Ishikawa (cell line): ENCODE data around the gene NUB1.

Experiments
- EGR1 ChIP-seq: IDR thresholded peaks from 2 replicates; pipeline ENCODE4 v1.6.1; 2012
- EP300 ChIP-seq: IDR thresholded peaks from 2 replicates; pipeline ENCODE4 v1.6.1; 2012; ENCODE audit warnings: borderline replicate concordance
- FOXM1 ChIP-seq: IDR thresholded peaks from 2 replicates; pipeline ENCODE4 v1.6.1; 2012; ENCODE audit warnings: low read depth, borderline replicate concordance
- NFIC ChIP-seq: IDR thresholded peaks from 2 replicates; pipeline ENCODE4 v1.6.1; 2012
- TAF1 ChIP-seq: IDR thresholded peaks from 2 replicates; pipeline ENCODE4 v1.6.1; 2012; ENCODE audit warnings: low read depth, mild to moderate bottlenecking
- TEAD4 ChIP-seq: IDR thresholded peaks from 2 replicates; pipeline ENCODE4 v1.6.1; 2012
- YY1 ChIP-seq: IDR thresholded peaks from 2 replicates; pipeline ENCODE4 v1.6.1; 2012; ENCODE audit warnings: low read depth
- TF ChIP-seq, protein P1 (sequence below): IDR thresholded peaks from 2 replicates; pipeline ENCODE4 v1.6.1; 2012
- TF ChIP-seq, protein P2 (sequence below): IDR thresholded peaks from 2 replicates; pipeline ENCODE4 v1.6.1; 2012; ENCODE audit warnings: low read depth, mild to moderate bottlenecking
- TF ChIP-seq, protein P3 (sequence below): IDR thresholded peaks from 2 replicates; pipeline ENCODE4 v1.6.1; 2012

GRCh38 chr7:151319189-151319588, 22.4 kb upstream of the NUB1 start:
- TF ChIP-seq, protein P1, sequence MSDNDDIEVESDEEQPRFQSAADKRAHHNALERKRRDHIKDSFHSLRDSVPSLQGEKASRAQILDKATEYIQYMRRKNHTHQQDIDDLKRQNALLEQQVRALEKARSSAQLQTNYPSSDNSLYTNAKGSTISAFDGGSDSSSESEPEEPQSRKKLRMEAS = no peak
- no peak for TF ChIP-seq TAF1
- TF ChIP-seq TEAD4 = no peak
- no peak for TF ChIP-seq FOXM1
- no peak for TF ChIP-seq YY1
- TF ChIP-seq NFIC = no peak
- TF ChIP-seq EGR1 = no peak
- TF ChIP-seq, protein P2, sequence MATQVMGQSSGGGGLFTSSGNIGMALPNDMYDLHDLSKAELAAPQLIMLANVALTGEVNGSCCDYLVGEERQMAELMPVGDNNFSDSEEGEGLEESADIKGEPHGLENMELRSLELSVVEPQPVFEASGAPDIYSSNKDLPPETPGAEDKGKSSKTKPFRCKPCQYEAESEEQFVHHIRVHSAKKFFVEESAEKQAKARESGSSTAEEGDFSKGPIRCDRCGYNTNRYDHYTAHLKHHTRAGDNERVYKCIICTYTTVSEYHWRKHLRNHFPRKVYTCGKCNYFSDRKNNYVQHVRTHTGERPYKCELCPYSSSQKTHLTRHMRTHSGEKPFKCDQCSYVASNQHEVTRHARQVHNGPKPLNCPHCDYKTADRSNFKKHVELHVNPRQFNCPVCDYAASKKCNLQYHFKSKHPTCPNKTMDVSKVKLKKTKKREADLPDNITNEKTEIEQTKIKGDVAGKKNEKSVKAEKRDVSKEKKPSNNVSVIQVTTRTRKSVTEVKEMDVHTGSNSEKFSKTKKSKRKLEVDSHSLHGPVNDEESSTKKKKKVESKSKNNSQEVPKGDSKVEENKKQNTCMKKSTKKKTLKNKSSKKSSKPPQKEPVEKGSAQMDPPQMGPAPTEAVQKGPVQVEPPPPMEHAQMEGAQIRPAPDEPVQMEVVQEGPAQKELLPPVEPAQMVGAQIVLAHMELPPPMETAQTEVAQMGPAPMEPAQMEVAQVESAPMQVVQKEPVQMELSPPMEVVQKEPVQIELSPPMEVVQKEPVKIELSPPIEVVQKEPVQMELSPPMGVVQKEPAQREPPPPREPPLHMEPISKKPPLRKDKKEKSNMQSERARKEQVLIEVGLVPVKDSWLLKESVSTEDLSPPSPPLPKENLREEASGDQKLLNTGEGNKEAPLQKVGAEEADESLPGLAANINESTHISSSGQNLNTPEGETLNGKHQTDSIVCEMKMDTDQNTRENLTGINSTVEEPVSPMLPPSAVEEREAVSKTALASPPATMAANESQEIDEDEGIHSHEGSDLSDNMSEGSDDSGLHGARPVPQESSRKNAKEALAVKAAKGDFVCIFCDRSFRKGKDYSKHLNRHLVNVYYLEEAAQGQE = no peak
- TF ChIP-seq, protein P3, sequence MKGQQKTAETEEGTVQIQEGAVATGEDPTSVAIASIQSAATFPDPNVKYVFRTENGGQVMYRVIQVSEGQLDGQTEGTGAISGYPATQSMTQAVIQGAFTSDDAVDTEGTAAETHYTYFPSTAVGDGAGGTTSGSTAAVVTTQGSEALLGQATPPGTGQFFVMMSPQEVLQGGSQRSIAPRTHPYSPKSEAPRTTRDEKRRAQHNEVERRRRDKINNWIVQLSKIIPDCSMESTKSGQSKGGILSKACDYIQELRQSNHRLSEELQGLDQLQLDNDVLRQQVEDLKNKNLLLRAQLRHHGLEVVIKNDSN = no peak
- TF ChIP-seq EP300 = no peak
